Measurements from ENCODE around the gene SDC1. TPM values are rescaled to one million over a fixed set of nuclear protein-coding genes. Genes with fewer than 3 reads are reported as not detected.

Gene SDC1
- total and polyA plus RNA-seq, 11 donors = 0.15 to 2.2 (median 0.36) TPM; not detected in 1

- Histone ChIP-seq H3K4me3 (no peak overlapping the region), H3K27ac (no peak overlapping the region), H3K27me3 (no peaks in the 10 kb centered on the region), H3K36me3 (no peaks in the 10 kb centered on the region), H3K9me3 (no peaks in the 10 kb centered on the region), H3K4me1 (no peaks in the 10 kb centered on the region)
- TF ChIP-seq CTCF (IDR thresholded peaks at IDR 0.05) (no peak), POLR2A (IDR thresholded peaks at IDR 0.05) (no peak)
- no peak for DNase-seq
- ATAC-seq = no peak
- 67 to 84% (median 83%) methylated on average over 2 of the region's 2 CpGs; no CpG with 5 or more reads in 1 of the 4 donors for WGBS, 4 donors
- intact Hi-C loops (cut with DNase I) = no loop called here
These were observed 32.1 kb downstream of the SDC1 start for GRCh38 chr2:20192781-20193180.

- WGBS, 4 donors = 67 to 77% (median 70%) methylated on average over 11 to 13 of the region's 13 CpGs
- intact Hi-C loops (cut with DNase I) = no loop called here
- no peaks in the 10 kb centered on the region for H3K4me1 ChIP-seq
- H3K4me3 ChIP-seq = no peak overlapping the region
- no peaks in the 10 kb centered on the region for H3K36me3 ChIP-seq
- no peaks in the 10 kb centered on the region for H3K9me3 ChIP-seq
- DNase-seq (no peak), ATAC-seq (peak in 3 of 4 donors; percentile 24 to 72 (median 45))
- H3K27ac ChIP-seq = no peak overlapping the region
- no peaks in the 10 kb centered on the region for H3K27me3 ChIP-seq
- no peak for TF ChIP-seq CTCF (IDR thresholded peaks at IDR 0.05)
- TF ChIP-seq POLR2A (IDR thresholded peaks at IDR 0.05) = no peak
These were observed 33.0 kb downstream of the SDC1 start for GRCh38 chr2:20191714-20192569.

- Histone ChIP-seq H3K4me1 (peaks cover 0 to 3% (median 0%) of the 10 kb centered on the region in 12 donors), H3K27ac (no peak overlapping the region), H3K4me3 (no peak overlapping the region), H3K9me3 (no peaks in the 10 kb centered on the region), H3K36me3 (no peaks in the 10 kb centered on the region), H3K27me3 (no peaks in the 10 kb centered on the region)
- DNase-seq (no peak), ATAC-seq (peak in 1 of 4 donors; percentile 17)
- WGBS, 4 donors = 89 to 94% (median 91%) methylated on average over 17 to 19 of the region's 19 CpGs
- no peak for TF ChIP-seq POLR2A (IDR thresholded peaks at IDR 0.05)
- no peak for TF ChIP-seq CTCF (IDR thresholded peaks at IDR 0.05)
- intact Hi-C loops (cut with DNase I) = no loop called here
These were observed 33.8 kb downstream of the SDC1 start for GRCh38 chr2:20190876-20191713.

- 80 to 88% (median 85%) methylated on average over 6 to 9 of the region's 9 CpGs for WGBS, 4 donors
- TF ChIP-seq CTCF (IDR thresholded peaks at IDR 0.05) (no peak), POLR2A (IDR thresholded peaks at IDR 0.05) (no peak)
- no peak for ATAC-seq
These were observed 34.8 kb downstream of the SDC1 start for GRCh38 chr2:20190170-20190569.

More at GRCh38 chr2:20190170-20190569, 34.8 kb downstream of the SDC1 start:
- Histone ChIP-seq H3K27ac (no peak overlapping the region), H3K9me3 (no peaks in the 10 kb centered on the region), H3K36me3 (no peaks in the 10 kb centered on the region), H3K4me3 (no peak overlapping the region), H3K4me1 (peaks cover 0 to 12% (median 0%) of the 10 kb centered on the region in 12 donors), H3K27me3 (no peaks in the 10 kb centered on the region)
- intact Hi-C loops (cut with DNase I) = no loop called here
- DNase-seq = no peak
